Measurements from ENCODE around the gene DNTT.
"Not testable (repeated sequence)": the region's sequence is repeated elsewhere in the genome, so short reads cannot be mapped to it uniquely, and the experiment has no call there.

DNTT gene

GRCh38 chr10:96276831-96277230 is 27.4 kb upstream of the DNTT start:
- no peak for DNase-seq

- DNase-seq, result no peak
Measured at GRCh38 chr10:96279191-96279641, 25.0 kb upstream of the DNTT start.

- no peak for DNase-seq
Measured at GRCh38 chr10:96280859-96281258, 23.4 kb upstream of the DNTT start.

- DNase-seq, result no peak
Measured at GRCh38 chr10:96281444-96282029, 22.7 kb upstream of the DNTT start.

- DNase-seq, result no peak
Measured at GRCh38 chr10:96283351-96283750, 20.9 kb upstream of the DNTT start.

- DNase-seq, result no peak
Measured at GRCh38 chr10:96283756-96284155, 20.5 kb upstream of the DNTT start.

- no peak for DNase-seq
Measured at GRCh38 chr10:96285331-96285752, 18.9 kb upstream of the DNTT start.

GRCh38 chr10:96287392-96288105 is 16.7 kb upstream of the DNTT start:
- no peak for DNase-seq

GRCh38 chr10:96288151-96288621 is 16.0 kb upstream of the DNTT start:
- DNase-seq, result no peak

- DNase-seq, result no peak
Measured at GRCh38 chr10:96289218-96289910, 14.9 kb upstream of the DNTT start.

GRCh38 chr10:96290368-96291133 is 13.7 kb upstream of the DNTT start:
- DNase-seq, result no peak

GRCh38 chr10:96292971-96293920 is 11.0 kb upstream of the DNTT start:
- DNase-seq, result peak; percentile 38

GRCh38 chr10:96295475-96295874 is 8.8 kb upstream of the DNTT start:
- no peak for DNase-seq

GRCh38 chr10:96297486-96297885 is 6.7 kb upstream of the DNTT start:
- no peak for DNase-seq

- no peak for DNase-seq
Measured at GRCh38 chr10:96298362-96298761, 5.9 kb upstream of the DNTT start.

- no peak for DNase-seq
Measured at GRCh38 chr10:96299383-96299782, 4.9 kb upstream of the DNTT start.

- no peak for DNase-seq
Measured at GRCh38 chr10:96301616-96302015, 2.6 kb upstream of the DNTT start.

GRCh38 chr10:96305019-96305418 is 785 bp downstream of the DNTT start:
- no peak for DNase-seq

GRCh38 chr10:96306516-96306915 is 2.3 kb downstream of the DNTT start:
- DNase-seq, result no peak

- DNase-seq, result not testable (repeated sequence)
Measured at GRCh38 chr10:96308854-96309253, 4.6 kb downstream of the DNTT start.

GRCh38 chr10:96309628-96310320 is 5.5 kb downstream of the DNTT start:
- no peak for DNase-seq
